Left renal pelvis (tissue), 4 donors: ENCODE data around the gene ANOS1. TPM values are rescaled to one million over a fixed set of nuclear protein-coding genes. Genes with fewer than 3 reads are reported as not detected.

Source experiments
- polyA plus RNA-seq, 4 donors: library from polyadenylated mRNA; unstranded; fragments of 120-200 nt; gene quantifications; one replicate each; pipeline ENCODE4 v1.2.1, GENCODE V29; 2013; ENCODE audit not compliant: insufficient read length in 4 of 4

Gene ANOS1
- polyA plus RNA-seq, 4 donors: 8.7 to 11.6 (median 11.1) TPM

Other genes starting within 250 kb of the ANOS1 start
- not detected for gene FAM9A, start 69.2 kb upstream of the ANOS1 start, polyA plus RNA-seq